HL-60 (cell line): ENCODE data around the gene SLC4A1.
A peak's percentile ranks its signal among the peaks of the same experiment; 100 is the strongest.

Experiments used
- DNase-seq, 2 experiments: peaks; one replicate each; pipeline ENCODE4 v3.0.0-alpha.2; 2010 to 2020; ENCODE audit warnings: low read depth in 1 of 2, low spot score in 1 of 2
- H3K27ac ChIP-seq: fragments of 250-450 bp; sonication (Bioruptor Pico); replicated peaks from 2 replicates; pipeline ENCODE4 v1.5.1; 2020; ENCODE audit warnings: mild to moderate bottlenecking, moderate library complexity
- H3K27me3 ChIP-seq: fragments of 250-450 bp; sonication (Bioruptor Pico); 2 replicates; pipeline ENCODE4 v1.5.1; 2021; ENCODE audit warnings: mild to moderate bottlenecking, moderate library complexity; ENCODE audit not compliant: insufficient read depth, poor library complexity, severe bottlenecking
- H3K4me3 ChIP-seq: replicated peaks from 2 replicates; pipeline ENCODE4 v1.5.1; 2011; ENCODE audit warnings: mild to moderate bottlenecking, control low read depth, low read length; ENCODE audit not compliant: insufficient read depth
- CTCF ChIP-seq: IDR thresholded peaks from one replicate; pipeline ENCODE4 v1.5.1; 2011; ENCODE audit warnings: low read length, control low read depth, inconsistent platforms; ENCODE audit not compliant: insufficient read depth
- GABPA ChIP-seq: IDR thresholded peaks from 2 replicates; pipeline ENCODE4 v1.6.1; 2012; ENCODE audit warnings: low read depth
- POLR2AphosphoS5 ChIP-seq: IDR thresholded peaks from 2 replicates; pipeline ENCODE4 v1.6.1; 2012; ENCODE audit warnings: low read depth
- REST ChIP-seq: IDR thresholded peaks from 2 replicates; pipeline ENCODE4 v1.6.1; 2012; ENCODE audit warnings: low read depth; ENCODE audit not compliant: insufficient replicate concordance
- SPI1 ChIP-seq: IDR thresholded peaks from 2 replicates; pipeline ENCODE4 v1.6.1; 2012; ENCODE audit warnings: low read depth, mild to moderate bottlenecking, borderline replicate concordance

SLC4A1 gene

GRCh38 chr17:44308320-44308818 is 40.4 kb upstream of the SLC4A1 start, which contains the start of gene RUNDC3A:
RUNDC3A (plus strand) TSS chr17:44308601; CDS start chr17:44308833, 232 bp downstream.
- DNase-seq = peak in 1 of 2 experiments; percentile 38
- peaks cover 8% of the 10 kb centered on the region for H3K27me3 ChIP-seq
- TF ChIP-seq SPI1 = no peak
- TF ChIP-seq POLR2AphosphoS5 = no peak
- no peak for TF ChIP-seq CTCF
- peak; percentile 96 for TF ChIP-seq REST
- no peak within 1 kb of the TSS for H3K27ac ChIP-seq
- peak within 1 kb of the TSS; percentile 12 for H3K4me3 ChIP-seq

GRCh38 chr17:44307387-44308186 is 39.7 kb upstream of the SLC4A1 start:
- peaks cover 8% of the 10 kb centered on the region for H3K27me3 ChIP-seq
- no peak for DNase-seq
- H3K27ac ChIP-seq = no peak overlapping the region
- H3K4me3 ChIP-seq = no peak overlapping the region
- no peak for TF ChIP-seq REST
- TF ChIP-seq GABPA = no peak

GRCh38 chr17:44304651-44305050 is 36.7 kb upstream of the SLC4A1 start:
- Histone ChIP-seq H3K4me3 (no peak overlapping the region), H3K27ac (no peak overlapping the region), H3K27me3 (peaks cover 8% of the 10 kb centered on the region)
- DNase-seq = no peak
- TF ChIP-seq GABPA = no peak
- no peak for TF ChIP-seq CTCF
- TF ChIP-seq REST = no peak
- TF ChIP-seq SPI1 = no peak
- no peak for TF ChIP-seq POLR2AphosphoS5
